K562 (cell line): ENCODE results near the gene TFF1. TPM values are rescaled to one million over a fixed set of nuclear protein-coding genes. Genes with fewer than 3 reads are reported as not detected.

Experiments used
- ATAC-seq: fragments of 200-7000 bp; cut with Tn5 transposase; 3 replicates; pipeline ENCODE4 v1.9.1; 2020; ENCODE audit warnings: moderate library complexity
- BruUV-seq: library from RNA; stranded (reverse); fragments of 400-500 nt; replicated peaks from 2 replicates; lab custom pipeline; 2021; lab: Mats Ljungman, UMichigan
- CTCF ChIA-PET: fragments of 300-600 bp; formaldehyde crosslinking; extraction: SDS; loops from one replicate; lab custom pipeline; 2021; ENCODE audit warnings: low intra/inter-chr PET ratio; lab: Yijun Ruan, JAX
- POLR2A ChIA-PET: fragments of 300-600, 350-650 bp; sonication (Branson Sonifier 250); formaldehyde crosslinking; extraction: SDS; loops from one replicate; lab custom pipeline; 2021; ENCODE audit warnings: antibody characterized with exemption, inconsistent platforms; lab: Yijun Ruan, JAX
- DNase-seq, 4 experiments: peaks; one replicate each; pipeline versions ENCODE4 v3.0.0 to v3.0.0-alpha.2; 2011 to 2018; ENCODE audit warnings: low spot score in 3 of 4, mixed read lengths in 3 of 4; ENCODE audit errors: extremely low read depth in 1 of 4
- FAIRE-seq: peaks from 2 replicates; lab custom pipeline; 2011; peaks lifted over from hg19 to GRCh38; lab: Jason Lieb, UNC
- H2AFZ ChIP-seq: 2 replicates; pipeline ENCODE4 v1.6.0; 2011; ENCODE audit warnings: low read depth, low read length, control low read depth, inconsistent platforms
- H3K27ac ChIP-seq: fragments of 200-600 bp; 3 replicates; pipeline ENCODE4 v1.8.0; 2011; ENCODE audit warnings: low read depth, mild to moderate bottlenecking, control low read depth, inconsistent platforms, low read length, moderate library complexity, mixed read lengths; ENCODE audit errors: extremely low read depth
- H3K27me3 ChIP-seq, 2 experiments: fragments of 300-600 bp in 1 of 2; 2 replicates in 1 of 2; 3 replicates in 1 of 2; pipeline versions ENCODE4 v1.6.0 to v1.8.0; 2011; ENCODE audit warnings: inconsistent platforms in 2 of 2, low read length in 2 of 2, mild to moderate bottlenecking in 1 of 2, mixed read lengths in 1 of 2, moderate library complexity in 1 of 2; ENCODE audit not compliant: control insufficient read depth in 2 of 2, insufficient read depth in 2 of 2
- H3K36me3 ChIP-seq: fragments of 300-600 bp; 3 replicates; pipeline ENCODE4 v1.8.0; 2011; ENCODE audit warnings: mild to moderate bottlenecking, low read length, inconsistent platforms; ENCODE audit not compliant: control insufficient read depth, insufficient read depth
- H3K4me1 ChIP-seq, 2 experiments: fragments of 200-600 bp in 1 of 2; replicated peaks in 1 of 2; 2 replicates in 1 of 2; 3 replicates in 1 of 2; pipeline versions ENCODE4 v1.5.1 to v1.8.0; 2011; ENCODE audit warnings: inconsistent platforms in 2 of 2, low read length in 2 of 2, mild to moderate bottlenecking in 1 of 2, mixed read lengths in 1 of 2, moderate library complexity in 1 of 2; ENCODE audit not compliant: control insufficient read depth in 2 of 2, insufficient read depth in 2 of 2
- H3K4me2 ChIP-seq: 2 replicates; pipeline ENCODE4 v1.6.1; 2011; ENCODE audit warnings: low read length, control low read depth, inconsistent platforms, mixed read lengths; ENCODE audit not compliant: insufficient read depth
- H3K4me3 ChIP-seq: fragments of 200-600 bp; sonication (generic), shearing (Covaris generic); 2 replicates; pipeline ENCODE4 v1.5.1; 2016; ENCODE audit warnings: control low read depth, inconsistent platforms
- H3K79me2 ChIP-seq: fragments of 200-600 bp; 3 replicates; pipeline ENCODE4 v1.8.0; 2011; ENCODE audit warnings: low read length, inconsistent platforms; ENCODE audit not compliant: control insufficient read depth, insufficient read depth
- H3K9ac ChIP-seq, 2 experiments: 2 replicates each; pipeline versions ENCODE4 v1.6.0 to v1.6.1; 2011; ENCODE audit warnings: low read depth in 2 of 2, low read length in 2 of 2, control low read depth in 1 of 2, inconsistent platforms in 1 of 2, mild to moderate bottlenecking in 1 of 2, mixed read lengths in 1 of 2; ENCODE audit not compliant: insufficient read depth in 1 of 2
- H3K9me1 ChIP-seq: one replicate; pipeline ENCODE4 v1.6.0; 2011; ENCODE audit warnings: inconsistent platforms, mild to moderate bottlenecking, low read length, moderate library complexity; ENCODE audit not compliant: control insufficient read depth, insufficient read depth
- H3K9me3 ChIP-seq: replicated peaks from 2 replicates; pipeline ENCODE4 v1.5.1; 2011; ENCODE audit warnings: low read depth, low read length, inconsistent platforms; ENCODE audit not compliant: control insufficient read depth, insufficient read depth
- H4K20me1 ChIP-seq: replicated peaks from 2 replicates; pipeline ENCODE4 v1.6.1; 2011; ENCODE audit warnings: low read length, inconsistent platforms, mixed read lengths; ENCODE audit not compliant: control insufficient read depth, insufficient read depth
- DMBX1 ChIP-seq: fragments of 250-450 bp; sonication (Bioruptor Pico); IDR thresholded peaks from 2 replicates; pipeline ENCODE4 v1.8.0; 2022; ENCODE audit warnings: inconsistent platforms, mild to moderate bottlenecking, moderate library complexity, borderline replicate concordance
- MNT ChIP-seq, 2 experiments: fragments of 450-650 bp; conservative IDR thresholded peaks; 2 replicates each; pipeline ENCODE4 v1.6.1; 2017; ENCODE audit warnings: mild to moderate bottlenecking in 2 of 2, moderate library complexity in 2 of 2
- WGBS: fragments of 100-300 bp; shearing (Covaris generic); methylation state at CpG from one replicate; pipeline ENCODE4 v1.1.6; 2016; ENCODE audit warnings: low coverage, mixed read lengths; ENCODE audit not compliant: insufficient coverage; ENCODE audit errors: missing lambda C conversion rate; 5-methylcytosine and 5-hydroxymethylcytosine counted together
- in situ Hi-C: fragments of 300-500 bp; cut with MboI; formaldehyde crosslinking; loops from 4 replicates; pipeline ENCODE4 v1.15.0; 2018; ENCODE audit warnings: inconsistent platforms, mixed read lengths
- intact Hi-C: fragments of 100-400 bp; cut with micrococcal nuclease; formaldehyde crosslinking; loops from 2 replicates; pipeline ENCODE4 v1.14.2; 2022
- polyA plus RNA-seq, 8 experiments: library from polyadenylated mRNA; depleted of rRNA in 4 of 8; stranded (reverse) in 5 of 8; unstranded in 3 of 8; fragments of >200 nt; fragmentation: Nextera tagmentation in 2 of 8; fragmentation: Illumina TruSeq in 1 of 8; extraction: Ambion mirVana in 2 of 8; extraction: Trizol in 1 of 8; gene quantifications; 2 replicates each; pipeline versions ENCODE4 v1.2.1 to v1.2.3, GENCODE V29; 2011 to 2014; ENCODE audit warnings: inconsistent platforms in 1 of 8, missing spikeins in 1 of 8
- total RNA-seq, 7 experiments: library from RNA; depleted of rRNA in 6 of 7; stranded (reverse); fragments of >200 nt in 6 of 7; fragmentation: Illumina TruSeq in 2 of 7; extraction: Trizol in 2 of 7; gene quantifications; 2 replicates each; pipeline versions ENCODE4 v1.2.1 to v1.2.3, GENCODE V29; 2011 to 2021; ENCODE audit warnings: low replicate concordance in 1 of 7

Gene TFF1
- total and polyA plus RNA-seq, 9 of the 15 experiments (the other 6 are each of a cell fraction or from before 2014, with no cell fraction given): 0.31 TPM; not detected in 8

GRCh38 chr21:42405064-42406013 lies 39.0 kb upstream of the TFF1 start:
- Histone ChIP-seq H3K79me2 (no peaks in the 10 kb centered on the region), H4K20me1 (no peaks in the 10 kb centered on the region; the same call in 1 of the 2 replicates), H3K36me3 (no peaks in the 10 kb centered on the region), H3K9me1 (no peaks in the 10 kb centered on the region), H3K27ac (no peak overlapping the region; the same call in 2 of the 3 replicates), H3K9ac (peak overlapping the region; percentile 29 to 50; a peak in 2 of 4 replicates), H3K4me1 (peaks cover 35 to 36% of the 10 kb centered on the region in 2 experiments), H3K4me3 (no peak overlapping the region), H3K9me3 (no peaks in the 10 kb centered on the region), H3K4me2 (no peak overlapping the region), H3K27me3 (no peaks in the 10 kb centered on the region), H2AFZ (no peak overlapping the region)
- ATAC-seq: no peak
- 90% methylated on average over 23 of the region's 23 CpGs for WGBS
- no peak for DNase-seq
- no peak for FAIRE-seq
- ChIA-PET POLR2A (interaction anchor here (1.2 to 2.4 kb wide), 2 partner anchors 12 to 51 kb away, joined by 3 to 13 read pairs; no protein-coding TSS in a partner anchor), CTCF (no interaction called here)
- TF ChIP-seq DMBX1 (no peak), MNT (conservative IDR thresholded peaks at IDR 0.05) (0 out of 4 replicates have a peak, but pooled peaks of 1 of the 2 experiments have one; percentile 4)
- BruUV-seq: no TSS peak
- intact Hi-C loops: no loop called here
- in situ Hi-C loops: no loop called here
